Fibroblast of lung (primary cell): Measurements from ENCODE around the gene CYP27B1. TPM values are rescaled to one million over a fixed set of nuclear protein-coding genes. Genes with fewer than 3 reads are reported as not detected.

ENCODE experiments used
- DNase-seq, 2 donors: peaks; one replicate each; pipeline versions ENCODE4 v3.0.0 to v3.0.0-alpha.2; 2010; ENCODE audit warnings: low read depth in 2 of 2
- H2AFZ ChIP-seq: 2 replicates; pipeline ENCODE4 v1.5.1; 2012; ENCODE audit warnings: low read length, control low read depth, inconsistent platforms
- H3K27ac ChIP-seq: 2 replicates; pipeline ENCODE4 v1.5.1; 2011; ENCODE audit warnings: low read length, control low read depth; ENCODE audit not compliant: insufficient read depth
- H3K27me3 ChIP-seq: 2 replicates; pipeline ENCODE4 v1.5.1; 2011; ENCODE audit warnings: mild to moderate bottlenecking, low read length; ENCODE audit not compliant: control insufficient read depth, insufficient read depth
- H3K36me3 ChIP-seq: 2 replicates; pipeline ENCODE4 v1.5.1; 2011; ENCODE audit warnings: low read length; ENCODE audit not compliant: control insufficient read depth, insufficient read depth
- H3K4me1 ChIP-seq: 2 replicates; pipeline ENCODE4 v1.5.1; 2011; ENCODE audit warnings: low read length; ENCODE audit not compliant: control insufficient read depth, insufficient read depth; ENCODE audit errors: extremely low read depth
- H3K4me2 ChIP-seq: 2 replicates; pipeline ENCODE4 v1.5.1; 2011; ENCODE audit warnings: low read length, control low read depth; ENCODE audit not compliant: insufficient read depth; ENCODE audit errors: extremely low read depth
- H3K4me3 ChIP-seq, 4 experiments: fragments of 200-600 bp in 1 of 4; sonication (generic) in 1 of 4; replicated peaks in 1 of 4; 2 replicates each; pipeline ENCODE4 v1.5.1; 2011 to 2016; ENCODE audit warnings: low read length in 4 of 4, low read depth in 3 of 4, mild to moderate bottlenecking in 3 of 4, control low read depth in 2 of 4, inconsistent platforms in 1 of 4, mixed read lengths in 1 of 4; ENCODE audit not compliant: insufficient read depth in 1 of 4; ENCODE audit errors: control extremely low read depth in 1 of 4
- H3K79me2 ChIP-seq: 2 replicates; pipeline ENCODE4 v1.5.1; 2012; ENCODE audit warnings: mild to moderate bottlenecking, low read length, inconsistent platforms; ENCODE audit not compliant: control insufficient read depth, insufficient read depth
- H3K9ac ChIP-seq: 2 replicates; pipeline ENCODE4 v1.5.1; 2011; ENCODE audit warnings: mild to moderate bottlenecking, low read length, control low read depth; ENCODE audit not compliant: insufficient read depth
- H3K9me3 ChIP-seq: 2 replicates; pipeline ENCODE4 v1.5.1; 2012; ENCODE audit warnings: low read depth, low read length; ENCODE audit not compliant: control insufficient read depth, insufficient read depth
- H4K20me1 ChIP-seq: 2 replicates; pipeline ENCODE4 v1.5.1; 2011; ENCODE audit warnings: low read length; ENCODE audit not compliant: control insufficient read depth, insufficient read depth; ENCODE audit errors: extremely low read depth
- CTCF ChIP-seq, 2 donors: IDR thresholded peaks in 1 of 2; conservative IDR thresholded peaks in 1 of 2; 1 replicate in 1 of 2; 2 replicates in 1 of 2; pipeline ENCODE4 v1.5.1; 2011 to 2012; ENCODE audit warnings: low read length in 2 of 2, control low read depth in 1 of 2, inconsistent platforms in 1 of 2, low read depth in 1 of 2, mild to moderate bottlenecking in 1 of 2
- EZH2 ChIP-seq: IDR thresholded peaks from 2 replicates; pipeline ENCODE4 v1.5.1; 2012; ENCODE audit warnings: low read length, control low read depth, mild to moderate bottlenecking; ENCODE audit errors: missing control alignments
- polyA plus RNA-seq, 2 donors: library from polyadenylated mRNA; depleted of rRNA in 1 of 2; stranded (reverse) in 1 of 2; unstranded in 1 of 2; fragments of >200 nt; gene quantifications; 2 replicates each; pipeline ENCODE4 v1.2.1, GENCODE V29; 2011 to 2012; ENCODE audit warnings: missing spikeins in 1 of 2
- total RNA-seq: library from RNA; depleted of rRNA; stranded (reverse); fragments of >200 nt; gene quantifications from 2 replicates; pipeline ENCODE4 v1.2.1, GENCODE V29; 2014

Gene CYP27B1
- total and polyA plus RNA-seq, 2 donors (not counting 1 experiment from before 2014, with no cell fraction given), result 0.17 to 0.26 TPM

GRCh38 chr12:57803319-57803893, 36.5 kb upstream of the CYP27B1 start:
- DNase-seq, result peak; percentile 37 to 58
- no peak overlapping the region for H3K9ac ChIP-seq
- no peak overlapping the region for H3K4me3 ChIP-seq
- TF ChIP-seq EZH2, result no peak
- peak; percentile 81 to 85 for TF ChIP-seq CTCF (conservative IDR thresholded peaks at IDR 0.05 in 1 of 2, IDR thresholded peaks at IDR 0.05 in 1 of 2; ENCODE audit: low read depth in 1 of 2, low read length in 2 of 2)
- peaks cover 12% of the 10 kb centered on the region for H3K36me3 ChIP-seq
- no peaks in the 10 kb centered on the region for H3K9me3 ChIP-seq
- H3K4me1 ChIP-seq, result no peaks in the 10 kb centered on the region
- H3K79me2 ChIP-seq, result no peaks in the 10 kb centered on the region
- H4K20me1 ChIP-seq, result no peaks in the 10 kb centered on the region
- no peaks in the 10 kb centered on the region for H3K27me3 ChIP-seq
- no peak overlapping the region for H2AFZ ChIP-seq
- H3K4me2 ChIP-seq, result no peak overlapping the region
- H3K27ac ChIP-seq, result no peak overlapping the region

GRCh38 chr12:57802607-57803006, 35.7 kb upstream of the CYP27B1 start:
- no peak overlapping the region for H3K9ac ChIP-seq
- H3K36me3 ChIP-seq, result peaks cover 6% of the 10 kb centered on the region
- H3K4me1 ChIP-seq, result no peaks in the 10 kb centered on the region
- TF ChIP-seq CTCF (conservative IDR thresholded peaks at IDR 0.05 in 1 of 2, IDR thresholded peaks at IDR 0.05 in 1 of 2; ENCODE audit: low read depth in 1 of 2, low read length in 2 of 2) (no peak), EZH2 (no peak)
- H3K79me2 ChIP-seq, result no peaks in the 10 kb centered on the region
- H3K27ac ChIP-seq, result no peak overlapping the region
- no peak for DNase-seq
- no peak overlapping the region for H2AFZ ChIP-seq
- no peak overlapping the region for H3K4me2 ChIP-seq
- H3K4me3 ChIP-seq, result no peak overlapping the region
- H4K20me1 ChIP-seq, result no peaks in the 10 kb centered on the region
- H3K27me3 ChIP-seq, result no peaks in the 10 kb centered on the region
- no peaks in the 10 kb centered on the region for H3K9me3 ChIP-seq

- no peak for DNase-seq
- Histone ChIP-seq H3K4me2 (no peak overlapping the region), H2AFZ (no peak overlapping the region), H3K9me3 (no peaks in the 10 kb centered on the region), H3K9ac (no peak overlapping the region), H3K27ac (no peak overlapping the region), H3K4me3 (no peak overlapping the region), H4K20me1 (no peaks in the 10 kb centered on the region), H3K4me1 (no peaks in the 10 kb centered on the region), H3K36me3 (peaks cover 7% of the 10 kb centered on the region), H3K79me2 (no peaks in the 10 kb centered on the region), H3K27me3 (no peaks in the 10 kb centered on the region)
- no peak for TF ChIP-seq CTCF (conservative IDR thresholded peaks at IDR 0.05 in 1 of 2, IDR thresholded peaks at IDR 0.05 in 1 of 2; ENCODE audit: low read depth in 1 of 2, low read length in 2 of 2)
- no peak for TF ChIP-seq EZH2
Measured at GRCh38 chr12:57800965-57801364, 34.1 kb upstream of the CYP27B1 start.
